Cardiac septum (tissue), 1 donor: ENCODE results near the gene TBX10. TPM values are rescaled to one million over a fixed set of nuclear protein-coding genes. Genes with fewer than 3 reads are reported as not detected.
"Not testable (repeated sequence)": the region's sequence is repeated elsewhere in the genome, so short reads cannot be mapped to it uniquely, and the experiment has no call there.

Experiments
- DNase-seq: peaks from one replicate; pipeline ENCODE4 v3.0.0-alpha.2; 2020; ENCODE audit warnings: low spot score
- intact Hi-C: fragments of 100-400 bp; cut with DNase I; formaldehyde crosslinking; loops from one replicate; pipeline ENCODE4 v1.14.0; 2022
- long read RNA-seq: library from polyadenylated mRNA; unstranded; transcript quantifications from one replicate; pipeline ENCODE4 v2.0.0, GENCODE V29; 2021
- total RNA-seq: library from RNA; stranded (reverse); fragmentation: NEBNext Ultra II Directional; extraction: Animal tissue kit (Norgen Biotek cat#: 25700); gene quantifications from one replicate; pipeline ENCODE4 v1.2.1, GENCODE V29; 2021
- donor health status: DM: no; HTN: no; CAD: no.

The TBX10 gene
- total RNA-seq, result not detected
- long read RNA-seq, result 0 reads

DNA sequence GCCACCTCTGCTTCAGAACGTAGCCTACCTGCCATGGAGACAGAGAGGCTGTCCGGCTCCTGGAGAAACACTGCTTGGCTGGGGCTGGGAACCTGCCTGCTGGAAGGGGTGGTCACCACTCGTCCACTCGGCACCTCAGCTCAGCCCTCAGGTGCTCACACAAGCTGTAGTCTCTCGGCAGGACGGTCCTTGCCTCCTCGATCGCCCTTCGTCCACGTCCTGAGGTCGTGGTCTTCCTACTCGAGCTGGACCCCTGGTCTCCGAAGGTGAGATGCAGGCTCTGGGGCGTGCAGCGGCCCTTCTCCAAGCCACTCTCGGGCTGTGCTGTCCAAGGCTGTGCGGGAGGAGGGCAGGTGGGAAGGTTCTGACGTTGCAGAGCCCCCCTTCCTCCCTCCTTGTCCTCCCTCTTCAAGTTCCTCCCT, at the start of gene TBX10:
TSS of gene TBX10 (minus strand) at position 326 of the 422 bp plus-strand sequence. CDS start at position 35, 291 bp downstream.
- DNase-seq, result no peak
- intact Hi-C loops, result no loop called here

GRCh38 chr11:67689178-67689577, 49.6 kb upstream of the TBX10 start:
- intact Hi-C loops, result no loop called here
- DNase-seq, result no peak

- intact Hi-C loops, result no loop called here
Measured at GRCh38 chr11:67687986-67688385, 48.4 kb upstream of the TBX10 start.

DNA sequence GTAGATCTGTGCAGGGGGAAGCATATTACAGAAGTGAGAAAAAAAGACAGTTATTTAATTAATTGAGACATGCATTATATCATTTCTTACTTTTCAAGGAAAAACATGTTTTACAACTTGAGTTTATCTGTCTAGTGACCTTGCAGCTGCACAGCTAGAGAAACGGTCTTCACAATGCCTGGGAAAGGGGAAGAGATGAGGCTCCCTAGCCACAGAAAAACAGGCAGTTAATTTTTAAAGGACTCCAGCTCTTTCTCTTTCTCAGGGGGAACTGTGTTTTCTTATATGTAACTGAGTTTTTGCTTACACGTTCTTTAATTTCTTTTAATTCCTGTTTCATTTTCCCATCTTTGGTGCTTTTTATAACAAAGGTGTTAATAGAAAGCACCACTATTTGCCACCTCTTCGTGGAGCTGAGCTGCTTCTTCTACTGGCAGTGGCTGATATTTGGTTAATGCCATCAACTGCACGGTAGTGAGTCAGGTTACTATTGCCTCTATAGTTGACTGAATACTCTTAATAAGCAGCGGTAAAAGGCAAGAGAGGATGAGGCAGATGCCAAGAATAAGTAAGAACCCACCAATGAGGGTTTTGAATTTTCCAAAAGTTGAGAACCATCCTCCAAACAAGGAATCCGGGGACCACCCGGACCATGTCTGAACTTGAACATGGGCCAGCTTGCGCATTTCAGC, 46.2 kb upstream of the TBX10 start:
- intact Hi-C loops, DNase-seq: not testable (repeated sequence)

More at GRCh38 chr11:67687986-67688385, 48.4 kb upstream of the TBX10 start:
- no peak for DNase-seq

- DNase-seq, intact Hi-C loops: not testable (repeated sequence)
Measured at GRCh38 chr11:67682126-67683034, 42.8 kb upstream of the TBX10 start.

- no peak for DNase-seq
- intact Hi-C loops, result no loop called here
Measured at GRCh38 chr11:67680696-67681470, 41.3 kb upstream of the TBX10 start.

DNA sequence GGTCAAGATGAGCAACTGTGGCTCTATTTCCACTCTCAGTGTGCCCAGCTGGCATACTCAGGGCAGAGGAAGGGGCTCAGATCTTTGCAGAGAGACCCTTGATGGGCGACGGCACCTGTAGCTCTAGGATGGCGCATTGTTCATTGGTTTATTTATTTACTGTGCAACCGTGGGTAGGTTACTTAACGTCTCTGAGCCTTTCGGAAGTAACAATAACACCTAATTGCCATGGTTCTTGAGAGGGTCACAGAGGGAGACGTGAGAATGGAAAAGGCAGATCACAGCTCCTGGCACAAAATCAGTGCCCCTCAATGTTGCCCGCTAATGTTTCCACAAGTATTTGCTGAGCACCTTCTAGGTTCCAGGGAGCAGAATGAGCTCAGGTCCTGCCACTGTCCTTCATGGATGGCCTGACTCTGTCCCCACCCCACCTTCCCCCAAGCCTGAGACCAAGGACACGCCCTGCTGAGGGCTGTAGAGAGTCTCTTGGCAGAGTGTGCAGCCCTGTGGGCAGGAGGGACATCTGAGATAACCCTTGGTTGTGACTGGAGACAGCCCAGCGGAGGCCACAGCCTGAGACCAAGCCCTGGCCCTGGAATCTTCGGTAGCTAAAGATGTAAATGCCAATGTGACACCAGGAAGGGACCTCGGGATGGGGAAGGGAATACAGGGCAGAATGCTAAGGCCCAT, 35.6 kb upstream of the TBX10 start:
- intact Hi-C loops, result no loop called here
- DNase-seq, result no peak

- intact Hi-C loops, result no loop called here
- DNase-seq, result no peak
Measured at GRCh38 chr11:67674442-67674871, 34.9 kb upstream of the TBX10 start, which contains the start of gene ALDH3B2. ALDH3B2 (minus strand) TSS chr11:67674623; CDS start chr11:67666935, 7,688 bp downstream.

DNA sequence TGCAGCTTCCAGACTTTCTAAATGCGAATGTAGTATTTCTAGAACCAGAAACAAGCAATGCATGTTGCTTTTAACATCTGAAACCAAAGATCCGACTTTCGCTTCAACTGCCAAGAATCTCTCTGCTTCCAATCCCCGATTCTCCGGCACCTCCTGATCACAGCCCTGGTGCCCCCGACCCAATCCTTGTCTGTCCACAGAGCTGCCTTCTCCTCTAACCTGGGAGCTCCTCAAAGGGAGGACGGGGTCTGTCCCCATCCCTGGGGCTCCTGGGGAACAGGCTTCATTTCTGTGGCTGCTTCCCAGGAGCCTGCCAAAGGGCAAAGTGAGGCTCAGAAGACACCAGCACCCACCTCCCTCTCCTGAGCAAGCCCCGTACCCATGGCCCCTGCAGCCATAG, 34.3 kb upstream of the TBX10 start:
- intact Hi-C loops, result no loop called here

GRCh38 chr11:67673358-67673757, 33.8 kb upstream of the TBX10 start:
- intact Hi-C loops, result no loop called here
- no peak for DNase-seq

More for the DNA sequence above, 34.3 kb upstream of the TBX10 start:
- DNase-seq, result no peak

- no peak for DNase-seq
- intact Hi-C loops, result no loop called here
Measured at GRCh38 chr11:67671211-67671520, 31.6 kb upstream of the TBX10 start.

- intact Hi-C loops, result no loop called here
Measured at GRCh38 chr11:67670316-67671210, 31.0 kb upstream of the TBX10 start.

GRCh38 chr11:67668192-67668551, 28.6 kb upstream of the TBX10 start:
- intact Hi-C loops, result no loop called here
- no peak for DNase-seq

More at GRCh38 chr11:67670316-67671210, 31.0 kb upstream of the TBX10 start:
- no peak for DNase-seq

DNA sequence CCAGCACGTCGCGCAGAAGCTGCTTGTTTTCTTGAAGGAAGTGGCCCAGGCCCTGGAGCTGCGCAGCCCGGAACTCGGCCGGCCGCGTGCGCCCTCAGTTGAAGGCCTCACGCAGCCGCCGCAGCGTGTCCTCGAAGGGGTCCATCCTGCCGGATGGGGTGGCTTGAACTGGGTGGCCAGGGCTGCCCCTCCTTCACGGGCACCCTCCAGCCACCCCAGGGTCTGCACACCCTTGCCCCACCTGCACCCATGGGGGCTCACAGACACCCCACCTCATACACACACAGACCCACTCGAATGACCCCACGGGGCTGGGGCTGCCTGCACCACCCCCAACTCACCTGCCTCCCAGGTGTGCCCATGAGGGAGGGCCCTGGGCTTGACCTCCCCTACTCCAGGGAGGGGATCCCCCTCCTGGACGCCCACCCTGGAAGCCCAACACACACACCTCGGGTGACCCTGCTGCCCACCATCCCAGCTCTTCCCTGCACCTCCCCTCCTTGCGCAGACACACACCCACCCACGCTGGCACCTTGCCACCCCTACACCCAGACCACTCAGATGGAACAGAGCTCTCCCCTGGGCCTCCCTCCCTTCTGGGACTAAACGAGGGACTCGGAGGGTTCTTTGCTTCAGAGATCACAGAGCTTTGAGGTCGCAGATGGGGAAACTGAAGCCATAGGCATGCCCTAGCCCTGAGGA, 28.1 kb upstream of the TBX10 start:
- no peak for DNase-seq
- intact Hi-C loops, result no loop called here

DNA sequence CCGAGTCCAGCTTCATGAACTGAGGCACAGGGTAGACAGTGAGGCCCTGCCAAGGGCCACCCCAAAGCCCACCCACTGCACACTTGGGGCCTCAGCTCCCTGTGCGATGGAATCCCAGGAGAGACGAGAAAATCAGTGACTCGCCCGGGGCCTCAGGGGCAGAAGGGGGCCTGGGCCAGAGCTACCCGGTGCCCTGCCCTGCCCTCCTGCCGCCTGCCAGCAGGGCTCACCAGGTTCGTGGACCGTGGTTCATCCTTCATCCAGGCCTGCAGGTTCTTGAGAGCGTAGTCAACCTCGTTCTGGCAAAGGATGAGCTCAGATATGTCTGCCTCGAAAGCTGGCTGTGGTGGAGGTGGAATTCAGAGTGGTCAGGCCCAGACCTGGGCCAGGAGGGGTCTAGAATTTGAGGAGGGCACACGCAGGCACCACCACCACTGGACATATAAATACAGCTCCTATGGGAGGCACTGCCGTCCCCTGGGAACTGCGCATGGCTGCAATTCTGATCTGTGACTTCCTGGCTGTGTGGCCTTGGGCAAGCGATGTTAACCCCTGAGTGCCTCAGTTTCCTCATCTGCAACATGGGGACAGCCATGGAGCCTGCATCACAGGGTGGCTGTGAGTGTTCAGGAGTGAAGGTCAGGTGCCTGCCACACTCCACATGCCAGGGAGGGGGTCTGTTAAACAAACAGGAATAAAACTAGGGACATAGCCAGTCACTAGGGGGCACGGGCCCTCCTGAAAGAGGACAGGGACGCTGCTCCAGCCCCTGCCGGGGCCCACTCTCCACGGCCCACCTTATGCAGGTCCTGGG, 27.3 kb upstream of the TBX10 start:
- DNase-seq, result no peak
- intact Hi-C loops, result no loop called here

- no peak for DNase-seq
- intact Hi-C loops, result no loop called here
Measured at GRCh38 chr11:67666303-67666645, 26.7 kb upstream of the TBX10 start.
